GM21526 (cell line): ENCODE results near the gene BIRC7.

ENCODE experiments used
- ATAC-seq: cut with Tn5 transposase; IDR thresholded peaks from one replicate; pipeline ENCODE4 v1.9.1; 2021; ENCODE audit warnings: moderate library complexity; ENCODE audit not compliant: unreplicated experiment, low FRiP score

The BIRC7 gene

DNA sequence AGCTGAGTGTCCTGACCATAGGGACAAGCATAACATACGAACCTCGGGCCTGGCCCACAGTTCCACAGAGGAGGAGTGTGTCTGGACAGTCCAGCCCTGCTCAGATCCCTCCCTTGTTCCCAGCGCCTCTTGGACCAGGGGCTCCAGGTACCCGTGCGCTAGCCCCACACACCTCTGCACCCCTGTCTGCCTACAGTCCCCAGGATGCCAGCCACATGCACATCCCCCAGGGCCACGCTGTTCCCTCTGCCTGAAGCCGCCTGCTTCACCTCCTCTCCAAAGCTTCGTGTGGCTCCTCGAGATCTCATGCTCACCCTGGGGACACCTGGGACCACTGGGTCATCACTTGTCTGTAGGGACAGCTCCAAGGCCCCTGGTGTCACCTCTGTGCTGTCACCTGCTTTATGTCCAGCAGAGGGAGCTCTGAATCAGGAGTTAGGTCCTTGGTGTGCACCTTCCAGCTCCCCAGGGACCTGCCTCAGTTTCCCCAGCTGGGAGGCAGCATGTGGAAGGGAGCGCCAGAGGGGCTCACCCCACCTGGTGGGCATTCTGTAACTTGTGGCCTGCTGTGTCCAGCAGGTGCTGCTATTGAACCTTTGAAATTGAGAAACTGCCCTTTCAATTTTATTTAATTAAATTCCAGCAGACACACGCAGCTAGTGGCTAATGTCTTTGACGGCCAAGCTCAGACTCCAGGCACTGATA lies 12.4 kb upstream of the BIRC7 start:
- no peak for ATAC-seq

DNA sequence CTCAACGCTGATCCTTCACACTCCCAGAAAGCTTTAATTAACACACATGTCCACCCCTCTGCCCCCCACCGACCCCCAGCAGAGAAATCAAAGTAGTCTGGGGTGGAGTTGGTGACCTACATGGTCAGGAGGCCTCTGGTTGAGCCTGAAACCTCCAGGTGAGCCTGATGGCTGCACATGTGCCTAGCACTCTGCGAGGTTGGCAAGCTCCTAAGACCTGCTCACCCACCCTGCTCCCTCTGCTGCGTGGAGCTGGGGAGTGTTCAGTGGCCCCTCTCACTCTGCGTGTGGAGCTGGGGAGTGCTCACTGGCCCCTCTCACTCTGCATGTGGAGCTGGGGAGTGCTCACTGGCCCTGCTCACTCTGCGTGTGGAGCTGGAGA lies 11.9 kb upstream of the BIRC7 start:
- no peak for ATAC-seq

DNA sequence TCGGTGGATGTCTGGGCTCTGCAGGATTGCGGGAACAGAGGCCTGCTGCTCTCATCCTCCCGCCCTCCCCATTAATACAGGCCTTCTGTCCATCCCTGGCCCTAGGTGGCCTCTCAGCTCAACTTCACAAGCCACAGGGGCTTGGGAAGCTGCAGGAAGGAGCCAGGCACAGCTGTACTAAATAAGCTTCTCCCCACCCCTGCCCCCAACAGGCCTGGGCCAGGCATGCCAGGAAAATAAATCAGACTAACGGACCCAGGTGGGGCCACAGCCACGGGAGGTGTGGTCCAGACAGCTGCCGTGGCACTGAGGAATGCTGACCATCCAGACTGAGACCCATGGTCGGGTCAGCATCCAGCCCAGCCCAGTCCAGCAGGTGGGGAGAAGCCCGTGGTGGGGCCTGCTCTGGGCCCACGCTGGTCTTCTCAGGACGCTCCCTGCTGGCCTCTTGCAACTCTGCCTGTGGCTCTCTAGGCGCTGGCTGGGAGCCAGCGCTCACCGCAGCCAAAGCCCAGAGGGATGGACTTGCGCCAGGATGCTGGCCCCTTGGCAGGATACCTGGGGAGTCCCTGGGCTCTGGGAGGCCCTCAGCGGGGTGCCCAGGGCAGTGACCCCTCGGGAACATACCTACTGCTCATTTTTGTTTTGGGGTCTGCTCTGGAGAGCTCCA lies 11.2 kb upstream of the BIRC7 start:
- ATAC-seq: no peak

- ATAC-seq: no peak
Measured at GRCh38 chr20:63225082-63225454, 10.6 kb upstream of the BIRC7 start.

DNA sequence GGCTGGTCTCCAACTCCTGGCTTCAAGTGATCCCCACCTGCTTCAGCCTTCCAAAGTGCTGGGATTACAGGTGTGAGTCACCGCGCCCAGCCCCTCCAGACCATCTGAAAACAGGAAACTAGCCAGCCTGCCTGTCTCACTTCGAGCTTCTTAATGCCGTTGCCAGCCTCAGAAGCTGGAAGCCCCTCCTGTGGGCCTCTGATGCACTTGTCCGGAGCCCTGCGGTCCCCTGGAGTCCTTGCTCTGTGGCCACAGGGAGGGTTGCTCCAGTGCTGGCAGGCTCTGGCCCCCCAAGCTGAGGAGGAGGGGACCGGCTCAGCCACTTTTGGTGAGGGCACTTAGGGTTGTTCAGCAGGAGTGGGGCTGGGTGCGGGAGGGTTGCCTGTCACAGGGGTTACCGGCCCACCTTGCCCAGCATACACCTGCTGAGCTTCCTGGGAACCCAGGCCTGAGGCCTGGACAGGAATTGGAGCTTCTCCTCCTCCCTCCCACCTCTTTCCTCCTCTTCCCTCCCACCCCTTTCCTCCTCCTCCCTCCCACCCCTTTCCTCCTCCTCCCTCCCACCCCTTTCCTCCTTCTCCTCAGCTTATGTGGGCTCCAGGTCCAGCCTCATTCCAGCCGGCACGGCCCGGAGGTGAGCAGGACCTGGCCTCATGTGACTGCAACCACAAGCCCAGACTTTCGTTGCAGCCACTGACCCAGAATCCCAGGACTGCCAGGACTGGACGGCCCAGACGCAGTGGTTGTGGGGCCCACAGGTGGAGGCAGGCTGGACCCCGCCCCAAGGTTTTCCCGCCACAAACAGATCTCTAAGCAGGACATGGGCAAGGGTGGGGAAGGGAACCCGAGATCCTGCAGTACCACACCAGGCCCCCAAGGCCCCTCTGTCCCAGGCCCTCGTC lies 9.4 kb upstream of the BIRC7 start:
- no peak for ATAC-seq

- ATAC-seq: no peak
Measured at GRCh38 chr20:63227260-63227659, 8.4 kb upstream of the BIRC7 start.

DNA sequence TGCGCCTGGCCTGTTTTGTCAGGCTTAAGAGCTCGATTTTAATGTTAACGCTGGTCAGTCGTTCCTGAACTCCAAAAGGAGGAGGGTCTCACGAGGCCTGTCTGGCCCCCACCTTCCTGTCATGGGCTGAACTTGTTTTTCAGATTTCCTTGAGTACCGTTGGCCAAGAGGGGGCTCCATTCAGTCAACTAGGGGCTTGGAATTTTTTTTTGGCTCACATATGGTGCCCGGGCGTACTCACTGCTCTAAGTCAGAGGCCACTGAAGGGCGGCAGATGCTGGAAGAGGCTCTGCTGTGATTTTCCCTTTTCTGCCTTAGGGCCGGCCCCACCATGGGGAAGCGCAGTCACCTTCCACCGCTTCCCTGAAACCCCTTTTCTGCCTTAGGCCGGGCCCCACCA lies 6.9 kb upstream of the BIRC7 start:
- ATAC-seq: no peak

- ATAC-seq: no peak
Measured at GRCh38 chr20:63230800-63231268, 4.9 kb upstream of the BIRC7 start.

DNA sequence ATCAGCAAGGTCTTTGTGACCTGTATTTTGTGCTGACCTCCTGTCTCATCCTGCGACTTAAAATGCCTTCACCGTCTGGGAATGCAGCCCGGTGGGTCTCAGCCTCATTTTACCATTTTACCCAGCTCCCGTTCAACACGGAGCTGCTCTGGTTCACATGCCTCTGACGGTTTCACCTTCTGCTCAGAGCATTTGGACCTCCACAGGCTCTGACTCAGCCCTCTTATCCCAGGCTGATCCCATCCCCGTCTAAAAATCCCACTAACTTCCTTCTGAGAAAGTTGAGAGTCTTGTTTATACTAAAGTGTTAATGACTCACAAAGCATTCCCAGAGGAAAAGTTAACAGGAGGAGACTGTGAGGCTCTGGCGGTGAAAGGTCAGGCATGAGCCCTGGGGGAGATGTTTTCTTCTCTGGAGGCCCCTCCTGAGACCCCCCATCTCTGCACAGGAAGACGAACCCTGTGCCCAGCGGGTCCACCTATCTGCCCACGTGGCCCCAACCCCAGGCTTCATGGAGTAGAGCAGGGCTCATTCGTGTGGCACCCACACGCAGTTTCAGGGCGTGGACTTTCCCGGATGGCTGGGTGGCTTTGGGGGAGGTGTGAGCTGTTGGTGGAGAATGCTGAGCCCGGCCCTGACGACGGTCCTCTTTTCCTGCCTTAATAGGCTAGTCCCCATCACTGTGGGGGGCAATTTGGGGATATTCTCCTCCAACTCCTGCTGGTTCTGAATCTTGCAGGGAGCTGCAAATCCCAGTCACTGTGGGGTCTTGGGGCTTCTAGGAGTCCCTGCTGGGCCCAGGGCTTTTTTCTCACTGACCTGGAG lies 3.3 kb upstream of the BIRC7 start:
- no peak for ATAC-seq

DNA sequence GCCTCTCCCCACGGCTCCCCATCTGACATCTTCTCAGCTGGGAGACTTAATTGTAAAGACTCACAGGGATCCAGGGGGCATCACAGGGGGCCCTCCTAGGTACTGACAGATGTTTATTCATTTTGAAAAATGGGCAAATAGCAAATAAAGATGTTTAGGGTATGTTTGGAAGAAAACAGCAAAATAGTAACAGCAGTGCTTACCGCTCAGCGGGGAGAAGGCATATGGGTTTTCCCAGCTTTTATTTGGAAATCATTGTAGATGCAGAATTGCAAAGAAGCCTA lies 2.7 kb upstream of the BIRC7 start:
- ATAC-seq: no peak

- no peak for ATAC-seq
Measured at GRCh38 chr20:63233924-63234323, 1.8 kb upstream of the BIRC7 start.

GRCh38 chr20:63234693-63235398 lies 859 bp upstream of the BIRC7 start:
- ATAC-seq: no peak

- ATAC-seq: no peak
Measured at GRCh38 chr20:63236116-63236837, 572 bp downstream of the BIRC7 start.

- ATAC-seq: no peak
Measured at GRCh38 chr20:63238031-63238430, 2.3 kb downstream of the BIRC7 start.

- no peak for ATAC-seq
Measured at GRCh38 chr20:63238514-63239125, 2.9 kb downstream of the BIRC7 start.

DNA sequence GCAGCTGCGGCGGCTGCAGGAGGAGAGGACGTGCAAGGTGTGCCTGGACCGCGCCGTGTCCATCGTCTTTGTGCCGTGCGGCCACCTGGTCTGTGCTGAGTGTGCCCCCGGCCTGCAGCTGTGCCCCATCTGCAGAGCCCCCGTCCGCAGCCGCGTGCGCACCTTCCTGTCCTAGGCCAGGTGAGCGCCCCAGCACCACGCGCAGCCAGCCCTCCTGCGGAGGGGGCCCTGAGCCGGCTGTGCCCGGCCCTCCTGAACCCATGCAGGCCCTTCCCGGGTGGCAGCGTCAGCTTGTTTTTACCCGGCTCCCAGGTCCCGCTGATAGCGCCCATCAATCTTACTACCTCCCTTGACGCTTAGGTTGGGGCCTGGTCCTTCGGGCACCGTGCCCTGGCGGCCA lies 3.7 kb downstream of the BIRC7 start:
- no peak for ATAC-seq

GRCh38 chr20:63240004-63240403 lies 4.3 kb downstream of the BIRC7 start:
- ATAC-seq: no peak

- no peak for ATAC-seq
Measured at GRCh38 chr20:63241272-63241671, 5.6 kb downstream of the BIRC7 start.

DNA sequence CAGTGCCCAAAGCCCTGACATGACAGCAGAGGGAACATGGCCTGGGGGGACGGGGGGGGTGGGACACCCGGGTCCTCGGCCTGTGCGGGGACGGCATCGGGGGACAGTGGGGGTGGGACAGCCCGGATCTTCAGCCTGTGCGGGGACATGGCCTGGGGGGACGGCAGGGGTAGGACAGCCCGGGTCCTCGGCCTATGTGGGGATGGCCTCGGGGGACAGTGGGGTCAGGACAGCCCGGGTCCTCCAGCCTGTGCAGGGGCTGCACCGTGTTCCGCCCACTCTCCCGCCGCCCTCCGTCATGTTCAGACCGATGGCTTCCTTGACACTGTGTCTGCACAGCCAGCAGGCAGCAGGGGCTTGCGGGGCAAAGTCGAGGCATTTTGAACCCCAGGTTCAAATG lies 7.0 kb downstream of the BIRC7 start:
- ATAC-seq: no peak
